HG03175 (cell line): ENCODE data around the gene KRT73.

Source experiments
- ATAC-seq: cut with Tn5 transposase; IDR thresholded peaks from one replicate; pipeline ENCODE4 v1.9.1; 2021; ENCODE audit warnings: mild to moderate bottlenecking, moderate library complexity; ENCODE audit not compliant: unreplicated experiment

The KRT73 gene

DNA sequence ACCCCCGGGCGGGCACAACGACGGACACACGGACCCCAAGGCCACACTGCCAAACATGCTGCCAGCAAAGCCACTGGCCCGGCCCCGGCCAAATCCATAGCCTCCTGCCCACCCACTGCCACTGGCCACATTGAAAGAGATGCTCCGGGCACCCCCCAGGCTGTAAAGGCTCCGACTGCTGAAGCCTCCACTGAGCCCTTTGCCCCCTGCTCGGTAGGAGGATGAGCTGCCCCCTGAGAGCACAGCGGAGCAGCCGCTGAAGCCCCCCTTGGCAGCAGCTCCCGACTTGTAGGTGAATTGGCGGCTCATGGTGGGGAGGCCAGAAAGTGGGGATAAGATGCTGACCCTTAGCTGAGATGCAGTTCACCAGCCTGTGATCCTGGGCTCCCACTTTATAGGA is at the start of gene KRT73:
Gene KRT73, minus strand, starts transcription at position 344 of the 400 bp plus-strand sequence. Its CDS starts 35 bp downstream, at position 309.
- no peak for ATAC-seq

DNA sequence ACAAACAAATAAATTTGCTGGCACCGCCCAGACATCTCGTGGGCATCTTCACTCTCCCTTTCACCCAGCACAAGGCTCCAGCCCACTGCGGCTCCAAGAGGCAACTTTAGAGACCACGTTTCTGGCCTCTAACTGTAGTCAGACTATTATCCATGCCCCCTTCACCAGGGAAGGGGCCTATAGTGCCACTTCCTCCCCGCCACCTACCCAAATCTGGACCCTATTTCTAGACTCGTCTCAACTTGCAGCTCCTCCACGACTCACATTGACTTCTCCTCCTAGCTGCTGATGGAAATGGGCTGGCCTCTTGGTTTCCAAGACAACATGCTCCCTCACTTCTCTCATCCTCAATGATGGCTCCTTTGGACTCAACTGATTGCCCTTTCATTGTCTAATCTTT is 49.6 kb upstream of the KRT73 start:
- no peak for ATAC-seq

DNA sequence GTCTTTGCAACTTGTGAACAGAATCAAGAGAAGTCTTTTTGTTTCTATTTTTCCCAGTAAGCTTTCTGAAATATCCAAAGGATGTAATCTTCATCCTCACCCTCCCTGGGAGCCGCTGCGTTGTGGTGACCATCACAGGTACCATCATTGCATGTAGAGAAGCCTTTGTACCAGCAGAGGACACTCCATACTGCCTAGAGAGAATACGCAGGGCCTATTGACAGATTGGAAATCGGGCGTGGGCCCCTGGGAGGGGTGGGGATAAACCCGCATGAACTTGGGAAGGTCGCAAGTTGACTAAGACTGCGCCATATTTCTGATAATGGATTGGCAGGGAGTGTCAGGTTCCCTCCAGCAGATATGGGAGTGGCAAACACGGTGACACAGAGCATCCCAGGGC is 49.1 kb upstream of the KRT73 start:
- ATAC-seq, result no peak

DNA sequence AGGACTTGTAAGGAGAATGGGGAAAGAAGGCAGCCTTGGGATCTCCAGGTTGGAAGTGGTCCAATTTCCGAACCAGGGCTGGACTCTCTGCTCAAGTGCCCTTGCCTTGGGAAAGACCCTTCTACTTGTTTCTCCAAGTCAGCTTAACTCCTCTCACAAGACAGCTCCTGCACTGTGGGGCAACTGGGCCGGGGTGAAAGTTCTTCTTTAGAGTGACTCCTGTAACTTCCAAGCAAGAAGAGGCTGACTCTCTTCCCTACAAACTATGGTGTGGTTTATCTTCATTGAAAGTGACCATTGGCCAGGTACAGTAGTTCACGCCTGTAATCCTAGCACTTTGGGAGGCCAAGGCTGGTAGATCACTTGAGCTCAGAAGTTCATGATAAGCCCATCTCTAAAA is 48.1 kb upstream of the KRT73 start:
- ATAC-seq, result no peak

DNA sequence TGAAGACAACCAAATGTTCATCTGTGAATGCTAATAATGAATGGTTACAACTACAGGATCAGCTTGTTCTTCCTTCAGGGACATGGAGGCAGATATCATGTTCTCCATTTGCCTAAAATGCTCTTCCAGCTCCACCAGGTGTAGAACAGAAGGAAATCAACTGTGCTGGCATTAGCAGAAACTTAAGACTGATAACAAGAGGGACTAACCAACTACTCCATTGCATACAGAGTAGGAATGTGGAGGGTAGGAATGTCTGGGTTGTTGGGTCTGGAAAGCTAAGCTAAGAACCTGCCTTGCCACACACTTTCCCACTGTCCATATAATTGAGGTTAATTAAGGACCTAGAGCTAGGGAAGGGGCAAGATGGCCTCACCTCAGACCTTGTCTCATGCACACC is 45.1 kb upstream of the KRT73 start:
- ATAC-seq, result no peak

DNA sequence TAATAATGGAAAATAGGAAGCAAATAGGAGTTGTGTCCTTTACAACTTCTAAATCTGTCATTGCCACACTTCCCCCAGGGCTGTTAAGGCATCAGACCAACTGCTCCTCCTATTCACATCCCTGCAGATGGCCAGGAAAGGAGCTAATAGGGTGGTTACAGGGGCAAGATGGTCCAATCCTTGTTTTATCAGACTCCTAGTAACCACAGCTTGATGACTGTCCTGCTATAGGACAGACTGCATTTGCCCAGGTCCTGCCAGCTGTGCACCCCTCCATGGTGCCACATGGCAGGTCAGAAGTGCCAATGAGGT is 44.5 kb upstream of the KRT73 start:
- ATAC-seq, result no peak

DNA sequence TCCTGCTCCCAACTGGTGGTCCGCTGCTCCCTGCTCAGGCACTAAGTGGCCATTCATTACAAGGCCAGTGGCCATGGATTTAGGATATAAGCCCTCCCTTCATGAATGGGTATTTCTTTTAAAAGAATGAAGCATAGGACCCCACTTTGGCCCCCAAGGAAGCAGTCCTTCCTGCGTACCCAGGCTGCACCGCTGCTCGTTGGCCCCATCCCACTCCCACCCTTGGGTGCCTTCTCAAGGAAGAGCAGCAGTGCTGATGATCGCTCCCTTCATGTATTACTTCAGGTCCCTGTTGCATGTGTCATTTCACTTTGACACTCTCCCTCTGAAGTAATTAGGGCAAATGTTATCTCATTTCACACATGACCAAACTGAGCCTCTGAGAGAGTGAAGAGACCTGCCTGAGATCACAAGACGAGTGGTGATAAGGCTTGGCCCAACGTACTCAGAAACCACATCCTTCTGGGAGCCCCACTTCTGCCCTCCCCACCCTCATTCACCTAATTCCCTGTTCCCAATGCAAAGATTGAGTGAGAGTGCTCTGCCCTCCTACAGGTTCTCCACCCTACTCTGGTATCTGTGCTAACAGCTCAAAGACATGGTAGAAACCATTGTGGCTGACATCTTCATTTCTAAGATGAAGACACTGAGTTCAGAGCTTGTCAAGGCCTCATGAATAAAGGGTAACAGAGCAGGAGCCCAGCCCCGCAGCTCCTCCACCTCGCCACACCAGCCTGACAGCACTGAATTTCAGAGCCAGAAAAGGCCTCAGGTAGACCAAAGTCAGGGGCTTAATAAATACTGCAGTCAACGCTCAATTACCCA is 43.9 kb upstream of the KRT73 start:
- ATAC-seq, result no peak

DNA sequence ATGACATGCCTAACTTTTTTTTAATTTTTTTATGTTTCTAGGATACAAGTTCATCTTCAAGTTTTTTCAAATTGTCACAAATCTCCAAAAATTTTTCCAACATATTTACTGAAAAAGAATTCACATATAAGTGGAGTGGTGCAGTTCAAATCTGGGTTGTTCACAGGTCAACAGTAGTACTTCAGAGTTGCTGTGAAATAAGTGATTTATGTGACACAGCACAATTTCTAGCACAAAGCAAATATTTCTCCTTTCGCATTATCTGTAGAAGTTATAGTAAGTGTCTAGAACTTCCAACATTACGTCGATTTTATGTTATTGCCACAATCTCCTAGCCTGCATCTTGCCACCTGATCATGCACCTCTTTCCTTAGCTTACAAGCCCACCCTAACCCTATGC is 43.3 kb upstream of the KRT73 start:
- no peak for ATAC-seq

DNA sequence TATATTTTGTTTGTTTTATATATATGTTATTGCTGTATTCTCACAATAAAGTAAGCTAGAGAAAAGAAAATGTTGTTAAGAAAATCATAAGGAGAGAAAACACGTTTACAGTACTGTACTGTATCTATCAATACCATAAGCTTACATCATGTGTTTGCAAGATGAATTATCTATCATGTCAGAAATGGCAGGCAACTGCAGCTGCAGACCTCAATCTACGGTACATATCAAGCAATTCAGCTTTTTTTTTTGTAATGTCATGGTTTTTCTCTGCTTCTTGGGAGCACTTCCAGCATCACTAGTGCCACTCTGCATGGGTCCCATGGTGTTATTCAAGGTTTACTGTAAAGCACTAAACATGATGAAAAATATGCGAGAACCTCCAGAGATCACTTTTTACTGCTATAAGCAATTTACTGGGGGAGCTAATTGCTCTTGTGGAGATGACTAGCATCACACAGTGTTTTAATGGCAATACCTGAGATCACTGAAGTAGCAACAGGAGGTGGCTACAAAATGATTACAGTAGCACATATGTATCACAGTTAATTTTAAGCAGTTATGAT is 42.7 kb upstream of the KRT73 start:
- no peak for ATAC-seq

DNA sequence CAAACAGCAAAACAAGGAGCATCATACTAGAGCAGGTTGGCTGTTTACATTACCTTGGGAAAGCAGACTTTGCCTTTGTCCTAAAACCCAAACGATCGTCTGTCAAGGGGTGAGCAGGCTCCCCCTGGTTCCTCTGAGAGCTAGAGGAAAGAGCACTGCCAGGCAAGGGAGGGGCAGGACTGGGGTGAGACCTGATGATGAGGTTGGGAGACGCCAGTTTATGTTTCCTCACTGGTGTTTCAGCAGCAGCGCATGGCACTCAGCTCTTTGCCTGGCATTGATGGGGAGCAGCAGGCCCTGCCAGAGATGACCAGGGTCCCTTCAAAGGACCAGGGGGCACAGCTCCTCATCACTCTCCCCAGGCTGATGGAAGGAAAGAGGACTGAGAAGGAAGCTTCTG is 41.6 kb upstream of the KRT73 start:
- no peak for ATAC-seq

DNA sequence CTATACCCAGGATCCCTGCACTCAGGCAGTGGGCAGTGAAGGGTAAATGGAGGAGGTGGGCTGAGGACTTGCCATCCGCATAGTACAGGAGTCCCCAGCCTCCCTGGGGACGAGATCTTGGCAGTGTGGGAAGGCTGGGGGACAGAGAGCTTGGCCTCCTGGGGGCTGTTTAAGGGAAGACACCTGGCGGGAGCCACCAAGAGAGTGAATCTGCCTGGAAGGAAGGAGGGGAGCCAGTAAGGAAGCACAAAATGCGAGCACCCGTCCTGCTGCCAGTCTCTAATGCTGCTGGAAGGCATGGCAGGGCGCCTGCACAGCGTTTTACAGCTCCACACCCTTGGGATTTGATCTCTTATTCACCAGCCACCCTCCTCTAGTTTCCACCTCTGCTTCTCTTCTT is 41.0 kb upstream of the KRT73 start:
- ATAC-seq, result no peak

DNA sequence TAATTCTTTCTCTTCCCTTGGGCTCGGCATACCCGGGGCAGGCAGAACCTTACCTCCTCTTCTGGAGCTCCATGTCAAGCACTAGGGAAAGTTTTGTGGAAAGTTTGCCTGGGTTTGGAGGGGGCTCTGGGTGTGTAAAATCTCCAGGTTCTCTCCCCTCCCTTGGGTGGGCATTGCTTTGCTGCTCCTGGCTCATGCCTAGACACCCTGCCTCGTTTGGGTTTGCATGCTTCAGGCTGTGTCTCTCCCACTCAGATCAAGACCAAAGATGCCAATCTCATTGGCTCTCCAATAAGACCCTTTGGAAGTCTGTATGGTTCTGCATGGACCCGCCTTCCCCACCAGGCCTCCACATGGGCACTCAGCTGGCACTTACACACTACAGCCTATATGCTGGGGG is 39.8 kb upstream of the KRT73 start:
- ATAC-seq, result no peak

DNA sequence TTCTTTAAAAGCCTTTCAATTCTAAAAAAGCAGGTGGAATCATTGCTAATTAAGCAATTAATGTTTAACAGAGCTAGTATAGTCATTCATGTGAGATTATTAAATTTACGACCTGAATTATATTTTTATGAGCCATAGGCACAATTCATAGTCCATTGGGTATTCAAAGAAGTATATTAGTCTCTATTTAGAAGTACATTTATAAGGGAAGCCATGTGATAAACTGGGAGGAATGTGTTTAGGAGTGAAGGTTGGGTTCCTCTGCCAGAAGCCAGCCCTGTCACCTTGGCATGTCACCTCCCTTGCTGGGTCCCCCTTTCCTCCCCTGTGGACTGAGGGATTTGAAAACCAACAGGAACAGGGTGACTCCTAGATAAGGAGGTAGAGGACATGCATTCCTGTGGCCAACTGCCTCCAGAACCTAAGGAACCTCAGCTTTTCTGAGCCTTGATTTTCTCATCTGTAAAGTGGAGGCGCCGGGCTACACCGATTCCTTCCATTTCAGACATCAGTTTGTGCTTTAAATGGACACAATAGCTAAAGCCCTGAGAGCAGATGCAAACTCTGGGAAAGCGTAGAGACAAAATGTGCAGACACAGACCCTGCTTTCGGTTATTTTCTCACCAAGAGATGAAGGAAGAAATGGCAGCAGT is 39.0 kb upstream of the KRT73 start:
- no peak for ATAC-seq

DNA sequence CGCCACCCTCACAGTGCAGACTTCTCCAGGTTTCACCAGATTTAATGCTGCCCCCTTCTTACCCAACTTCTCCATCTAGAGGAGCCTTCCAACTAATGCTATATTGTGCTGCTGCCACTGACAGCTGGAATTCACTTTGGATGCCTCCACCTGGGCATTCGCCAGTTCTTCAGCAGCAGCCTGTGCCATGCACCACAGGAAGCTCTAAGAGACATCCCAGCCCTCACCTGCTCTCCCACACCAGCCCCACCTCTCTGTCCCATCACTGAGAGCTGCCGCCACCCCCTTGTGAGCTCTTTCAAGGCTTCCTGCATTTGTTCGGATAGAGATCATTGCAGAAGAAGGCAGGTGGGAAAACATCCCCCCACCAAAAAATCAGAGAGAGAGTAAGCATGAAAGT is 38.3 kb upstream of the KRT73 start:
- no peak for ATAC-seq

DNA sequence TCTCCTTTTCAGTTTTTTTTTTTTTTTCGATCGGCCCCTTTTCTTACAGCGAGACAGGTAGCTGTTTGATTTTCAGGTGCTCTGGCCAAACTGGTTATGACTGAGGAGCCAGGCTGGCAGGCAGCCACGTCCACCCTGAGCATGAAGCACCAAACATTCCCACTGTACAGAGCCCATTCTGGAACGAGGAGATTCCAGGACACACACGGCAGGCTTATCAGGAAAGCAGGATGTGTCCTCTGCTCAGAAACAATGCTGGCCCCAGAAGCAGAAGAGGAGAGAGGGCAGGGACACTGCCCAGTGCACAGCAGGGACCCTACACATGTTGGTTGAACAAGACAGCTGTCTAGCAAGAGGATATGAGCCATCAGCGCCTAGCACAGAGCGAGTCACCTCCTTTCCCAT is 37.4 kb upstream of the KRT73 start:
- no peak for ATAC-seq

DNA sequence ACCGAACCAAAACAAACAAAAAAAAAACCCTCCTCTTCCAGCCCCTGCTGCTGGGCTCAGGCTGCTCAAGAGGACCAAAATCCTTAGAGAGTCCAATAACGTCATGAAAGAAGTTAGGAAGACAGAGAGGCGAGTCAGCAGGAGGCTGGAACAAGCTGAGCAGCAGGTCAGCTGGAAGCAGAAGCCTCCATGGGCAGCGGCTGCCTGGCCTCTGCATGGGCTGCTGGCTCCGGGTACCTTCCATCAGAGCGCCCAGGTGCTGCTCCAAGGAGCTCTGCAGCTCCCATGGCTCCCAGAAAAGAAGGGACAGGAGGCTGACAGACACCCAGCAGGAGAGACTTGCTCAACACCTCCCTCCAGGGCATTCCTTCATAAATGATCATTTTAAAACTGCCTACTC is 36.9 kb upstream of the KRT73 start:
- ATAC-seq, result no peak

DNA sequence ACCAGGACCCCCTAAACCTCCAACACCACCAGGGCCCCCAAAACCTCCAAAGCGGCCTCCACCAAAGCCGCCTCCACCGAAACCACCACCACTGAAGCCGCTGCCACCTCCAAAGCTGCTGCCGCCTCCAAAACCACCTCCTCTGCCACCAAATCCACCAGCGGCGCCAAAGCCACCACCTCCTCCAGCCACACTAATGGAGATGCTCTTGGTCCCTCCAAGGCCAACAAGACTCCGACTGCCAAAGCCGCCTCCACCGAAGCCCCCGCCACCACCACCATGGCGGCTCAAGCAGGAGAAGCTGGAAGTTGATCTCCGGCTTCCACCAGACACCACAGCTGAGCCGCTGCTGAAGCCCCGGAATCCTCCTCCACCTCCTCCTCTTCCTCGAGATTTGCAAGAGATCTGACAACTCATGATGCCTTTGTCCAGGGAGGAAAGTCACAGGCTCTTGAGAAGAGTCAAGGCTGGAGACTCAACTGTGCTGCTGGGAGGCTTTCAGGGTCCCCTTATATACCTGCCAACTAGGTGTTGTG is 33.4 kb upstream of the KRT73 start, which contains the start of gene KRT2:
Gene KRT2, minus strand, starts transcription at position 486 of the 536 bp plus-strand sequence. Its CDS starts 69 bp downstream, at position 417.
- no peak for ATAC-seq

DNA sequence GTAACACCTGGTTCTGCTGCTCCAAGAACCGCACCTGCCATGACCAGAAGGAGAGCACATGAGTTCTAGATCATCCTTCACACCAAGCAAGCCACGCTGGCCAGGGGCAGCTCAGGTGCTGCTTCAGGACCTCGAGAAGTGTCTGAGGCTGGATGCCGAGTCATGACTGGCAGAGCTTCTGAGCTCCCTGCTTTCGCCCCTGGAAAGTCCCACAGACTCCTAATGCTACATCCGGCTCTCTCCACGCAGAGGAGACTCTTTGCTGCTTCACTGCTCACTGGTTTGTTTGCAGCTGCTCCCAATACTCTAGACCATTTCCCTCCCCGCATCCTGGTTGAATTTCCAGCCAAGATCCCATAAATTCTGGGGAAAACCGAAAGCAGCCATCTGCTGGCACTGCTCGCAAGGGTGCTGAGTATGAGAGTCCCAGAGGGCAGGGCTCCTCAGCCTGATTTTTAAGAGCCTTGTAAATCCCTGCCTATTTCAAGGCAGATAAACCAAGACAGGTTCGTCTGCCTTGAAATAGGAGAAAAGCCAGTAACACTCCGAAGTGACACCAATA is 32.2 kb upstream of the KRT73 start:
- ATAC-seq, result no peak

DNA sequence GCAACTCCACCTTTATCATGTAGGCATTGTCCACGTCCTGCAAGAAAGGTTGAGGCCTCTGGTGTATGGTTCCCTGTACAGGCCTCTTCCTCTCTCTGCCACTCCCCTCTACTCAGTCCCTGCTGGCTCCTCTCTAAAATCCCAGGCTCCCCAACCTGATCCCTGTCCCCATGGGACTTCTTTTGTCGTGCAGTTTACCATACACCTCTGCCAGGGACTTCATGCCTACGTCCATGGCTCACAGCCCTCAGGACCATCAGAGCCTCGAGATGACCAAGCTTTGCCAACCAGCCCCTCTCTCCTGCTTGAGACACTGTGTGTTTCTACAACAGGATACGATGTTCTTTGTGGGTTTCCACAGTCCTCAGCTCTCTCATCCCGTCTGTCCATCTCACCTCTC is 30.7 kb upstream of the KRT73 start:
- ATAC-seq, result no peak

DNA sequence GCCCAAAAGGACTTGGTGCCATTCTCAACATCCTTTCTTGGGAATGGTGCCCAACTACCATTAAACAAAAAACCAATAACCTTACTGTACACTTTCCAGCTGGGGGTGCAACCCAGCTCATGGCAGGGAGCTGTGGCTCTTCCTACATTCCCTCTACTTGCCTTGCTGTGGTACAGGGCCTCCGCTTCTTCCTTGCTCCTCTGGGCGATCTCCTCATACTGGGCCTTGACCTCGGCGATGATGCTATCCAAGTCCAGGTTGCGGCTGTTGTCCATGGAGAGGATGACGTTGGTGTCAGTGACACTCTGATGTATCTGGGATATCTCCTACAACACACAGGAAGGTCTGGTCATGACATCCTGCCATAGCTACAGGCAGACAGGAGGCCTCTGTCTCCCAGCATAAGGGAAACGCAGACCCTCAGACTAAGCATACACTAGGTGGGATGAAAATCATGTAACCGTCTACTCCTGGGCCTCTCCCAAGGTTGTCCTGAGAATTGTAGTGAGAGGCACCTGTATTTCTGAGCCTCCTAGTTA is 29.7 kb upstream of the KRT73 start:
- no peak for ATAC-seq

DNA sequence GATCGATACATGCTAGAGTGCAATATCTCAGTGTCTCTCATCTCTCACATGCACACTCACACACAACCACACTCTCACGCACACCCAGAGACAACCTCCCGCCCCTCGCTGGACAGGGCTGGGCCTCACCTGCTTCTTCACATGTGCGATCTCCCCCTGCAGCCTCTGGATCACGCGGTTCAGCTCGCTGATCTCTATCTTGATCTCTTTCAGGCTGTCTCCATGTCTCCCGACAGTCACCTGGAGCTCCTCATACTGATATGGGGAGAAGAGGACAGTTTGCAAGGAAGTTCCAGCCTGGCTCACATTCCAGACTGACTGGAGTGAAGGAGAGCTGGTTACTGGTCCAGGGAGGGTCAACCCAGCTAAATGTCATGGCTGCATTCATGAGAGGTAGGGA is 29.2 kb upstream of the KRT73 start:
- no peak for ATAC-seq
